ENCODE results near the gene ANP32A.

DNA sequence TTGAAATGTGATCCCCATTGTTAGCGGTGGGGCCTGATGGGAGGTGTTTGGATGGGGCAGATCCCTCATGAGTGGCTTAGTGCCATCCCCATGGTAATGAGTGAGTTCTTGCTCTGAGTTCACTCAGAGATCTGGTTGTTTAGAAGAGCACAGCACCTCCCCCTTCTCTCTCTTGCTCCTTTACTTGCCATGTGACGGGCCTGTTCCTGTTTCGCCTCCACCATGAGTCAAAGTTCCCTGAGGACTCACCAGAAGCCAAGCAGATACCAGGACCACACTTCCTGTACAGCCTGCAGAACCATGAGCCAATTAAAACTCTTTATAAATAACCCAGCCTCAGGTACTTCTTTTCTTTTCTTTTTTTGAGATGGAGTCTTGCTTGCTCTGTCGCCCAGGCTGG, 46.6 kb downstream of the ANP32A start:
- TF ChIP-seq, protein P1, sequence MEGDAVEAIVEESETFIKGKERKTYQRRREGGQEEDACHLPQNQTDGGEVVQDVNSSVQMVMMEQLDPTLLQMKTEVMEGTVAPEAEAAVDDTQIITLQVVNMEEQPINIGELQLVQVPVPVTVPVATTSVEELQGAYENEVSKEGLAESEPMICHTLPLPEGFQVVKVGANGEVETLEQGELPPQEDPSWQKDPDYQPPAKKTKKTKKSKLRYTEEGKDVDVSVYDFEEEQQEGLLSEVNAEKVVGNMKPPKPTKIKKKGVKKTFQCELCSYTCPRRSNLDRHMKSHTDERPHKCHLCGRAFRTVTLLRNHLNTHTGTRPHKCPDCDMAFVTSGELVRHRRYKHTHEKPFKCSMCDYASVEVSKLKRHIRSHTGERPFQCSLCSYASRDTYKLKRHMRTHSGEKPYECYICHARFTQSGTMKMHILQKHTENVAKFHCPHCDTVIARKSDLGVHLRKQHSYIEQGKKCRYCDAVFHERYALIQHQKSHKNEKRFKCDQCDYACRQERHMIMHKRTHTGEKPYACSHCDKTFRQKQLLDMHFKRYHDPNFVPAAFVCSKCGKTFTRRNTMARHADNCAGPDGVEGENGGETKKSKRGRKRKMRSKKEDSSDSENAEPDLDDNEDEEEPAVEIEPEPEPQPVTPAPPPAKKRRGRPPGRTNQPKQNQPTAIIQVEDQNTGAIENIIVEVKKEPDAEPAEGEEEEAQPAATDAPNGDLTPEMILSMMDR (IDR thresholded peaks at IDR 0.05; ENCODE audit: borderline replicate concordance, extremely low read depth, low read length, poor library complexity, severe bottlenecking), result no peak
- TF ChIP-seq EZH2 (IDR thresholded peaks at IDR 0.05; ENCODE audit: borderline replicate concordance, low read depth, low read length, severe bottlenecking), result no peak

All from DND-41 (cell line).